Activated CD4-positive, alpha-beta T cell treated with anti-CD3 and anti-CD28 coated beads, Interleukin-2, amount 50 U/mL, for 24 hours (primary cell): ENCODE measurements around the gene JUP.

Experiments used
- DNase-seq, 2 donors: peaks; one replicate each; pipeline ENCODE4 v3.0.0-alpha.2; 2020; ENCODE audit warnings: low read depth in 1 of 2, low spot score in 1 of 2

The JUP gene

DNA sequence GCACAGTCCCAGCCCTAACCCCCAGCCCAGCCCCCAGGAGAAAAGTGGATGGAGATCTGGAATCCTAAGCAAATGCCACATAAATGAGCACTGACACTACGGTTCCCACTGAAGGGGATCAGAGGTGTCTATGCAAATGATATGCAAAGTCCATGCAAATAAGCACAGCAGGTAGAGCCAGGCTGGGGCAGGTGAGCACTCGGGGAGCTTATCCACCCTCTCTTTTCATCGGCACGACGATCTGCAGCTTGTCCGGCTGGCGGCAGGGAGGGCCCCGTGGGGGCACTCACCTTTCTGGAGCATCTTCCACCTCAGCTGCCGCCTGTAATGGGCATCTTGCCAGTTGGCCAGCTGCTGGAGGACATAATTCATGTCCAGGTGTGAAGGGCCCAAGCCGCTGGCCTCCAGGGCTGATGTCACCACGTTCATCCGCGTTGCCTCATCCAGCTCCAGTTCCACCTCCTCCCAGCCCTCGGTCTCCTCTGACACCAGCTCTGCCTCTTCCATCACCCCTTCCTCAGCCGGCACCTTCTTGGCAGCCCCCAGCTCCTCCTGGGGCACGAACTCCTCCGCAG lies 61.9 kb downstream of the JUP start:
- no peak for DNase-seq

DNA sequence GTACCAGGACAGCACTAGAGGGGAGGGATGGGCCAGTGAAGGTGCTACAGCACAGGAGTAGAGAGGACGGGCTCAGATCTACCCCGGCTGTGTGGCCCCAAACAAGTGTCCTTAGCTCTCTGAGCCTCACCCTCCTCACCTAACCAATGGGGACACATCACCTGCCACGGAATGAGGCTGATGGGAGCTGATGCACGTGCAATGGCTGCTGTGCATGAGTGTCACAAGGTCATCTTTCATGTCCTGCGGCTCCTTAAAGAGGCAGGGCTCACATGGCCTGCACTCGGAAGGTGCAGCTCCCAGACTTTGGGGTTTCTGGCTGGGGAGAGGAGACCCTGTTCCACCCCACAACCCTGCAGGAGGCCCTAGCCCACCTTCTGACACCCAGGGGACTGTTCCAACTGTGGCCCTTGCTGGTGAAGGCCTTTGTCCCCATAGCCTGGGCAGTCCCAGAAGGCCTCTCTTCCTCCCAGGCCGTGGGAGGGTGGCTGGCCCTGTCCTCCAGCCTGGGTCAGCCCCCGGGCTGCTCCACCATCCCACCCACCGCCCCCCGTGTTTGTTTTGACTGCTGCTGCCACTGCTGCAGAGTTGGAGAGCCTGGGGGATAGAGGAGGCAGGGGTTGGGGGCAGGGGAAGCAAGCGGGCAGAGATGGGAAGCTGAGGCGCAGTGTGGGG lies 62.6 kb downstream of the JUP start:
- DNase-seq: no peak

DNA sequence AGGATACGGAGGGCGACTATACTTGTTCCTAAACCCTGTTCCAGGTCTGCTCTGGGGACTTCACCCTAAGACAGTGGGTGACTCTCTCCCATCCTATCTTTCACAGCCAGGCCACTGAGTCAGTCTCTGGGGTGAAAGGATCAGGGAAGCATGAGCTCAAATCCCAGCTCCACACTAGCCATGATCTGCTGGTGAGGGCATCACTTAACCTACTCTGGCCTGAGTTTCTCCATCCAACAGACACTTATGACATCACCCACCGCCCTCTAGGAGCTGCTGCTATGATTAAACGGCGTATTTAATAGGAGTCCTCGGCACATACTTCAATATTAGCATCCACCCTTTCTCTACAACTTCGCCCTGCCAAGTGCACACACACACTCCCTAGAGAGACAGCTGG lies 64.3 kb downstream of the JUP start:
- no peak for DNase-seq

DNA sequence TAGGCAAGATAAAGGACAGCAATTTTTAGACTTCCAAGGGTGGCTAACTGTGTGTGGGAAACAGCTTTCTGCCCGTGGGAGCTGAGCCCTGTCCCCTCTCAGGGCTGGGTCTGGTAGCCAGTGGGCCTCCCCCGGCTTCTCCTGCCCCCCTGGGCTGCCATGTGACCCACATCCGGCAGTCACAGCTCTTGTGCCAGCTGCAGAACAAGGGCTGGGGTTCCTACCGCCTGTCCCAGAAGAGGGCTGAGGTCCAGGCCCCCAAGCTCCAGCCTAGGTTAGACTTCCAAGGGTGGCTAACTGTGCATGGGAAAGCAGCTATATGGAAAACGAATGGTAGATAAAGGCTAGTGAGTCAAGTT lies 68.2 kb downstream of the JUP start:
- DNase-seq: no peak

DNA sequence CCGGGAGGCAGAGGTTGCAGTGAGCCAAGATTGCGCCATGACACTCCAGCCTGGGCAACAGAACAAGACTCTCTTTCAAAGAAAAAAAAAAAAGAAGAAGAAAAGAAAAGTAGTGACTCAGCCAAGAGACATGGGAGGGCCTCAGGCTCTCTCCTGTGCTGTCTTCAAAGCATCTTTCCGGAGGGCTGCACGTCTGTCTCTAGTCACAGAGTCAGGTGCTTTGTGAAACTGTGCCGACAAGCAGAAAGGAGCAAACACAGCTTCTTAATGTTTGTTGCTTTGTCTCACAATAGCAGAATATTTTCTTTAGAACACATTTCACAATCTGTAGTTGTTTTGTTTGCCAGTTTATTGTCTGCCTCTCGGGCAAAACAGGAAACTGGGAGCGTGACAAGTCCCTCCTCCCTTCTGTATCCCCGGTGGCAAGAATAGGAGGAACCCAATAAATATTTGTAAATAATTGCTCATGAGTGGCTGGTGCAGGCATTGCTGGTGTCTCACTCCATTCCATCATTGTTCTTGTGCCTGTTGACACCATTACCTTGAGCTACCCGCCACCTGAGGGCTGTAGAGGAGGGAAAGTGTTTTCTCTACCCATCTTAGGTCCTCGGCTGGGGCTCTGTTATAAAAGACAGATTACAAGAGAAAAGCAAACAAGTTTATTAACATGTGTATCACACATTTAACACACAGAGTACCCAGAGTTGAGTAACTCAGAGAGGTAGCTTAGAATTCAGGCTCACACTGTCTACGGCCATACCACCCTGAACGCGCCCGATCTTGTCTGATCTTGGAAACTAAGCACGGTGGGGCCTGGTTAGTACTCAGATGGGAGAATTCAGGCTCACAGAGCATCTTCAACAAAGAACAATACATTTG lies 68.9 kb downstream of the JUP start:
- no peak for DNase-seq

DNA sequence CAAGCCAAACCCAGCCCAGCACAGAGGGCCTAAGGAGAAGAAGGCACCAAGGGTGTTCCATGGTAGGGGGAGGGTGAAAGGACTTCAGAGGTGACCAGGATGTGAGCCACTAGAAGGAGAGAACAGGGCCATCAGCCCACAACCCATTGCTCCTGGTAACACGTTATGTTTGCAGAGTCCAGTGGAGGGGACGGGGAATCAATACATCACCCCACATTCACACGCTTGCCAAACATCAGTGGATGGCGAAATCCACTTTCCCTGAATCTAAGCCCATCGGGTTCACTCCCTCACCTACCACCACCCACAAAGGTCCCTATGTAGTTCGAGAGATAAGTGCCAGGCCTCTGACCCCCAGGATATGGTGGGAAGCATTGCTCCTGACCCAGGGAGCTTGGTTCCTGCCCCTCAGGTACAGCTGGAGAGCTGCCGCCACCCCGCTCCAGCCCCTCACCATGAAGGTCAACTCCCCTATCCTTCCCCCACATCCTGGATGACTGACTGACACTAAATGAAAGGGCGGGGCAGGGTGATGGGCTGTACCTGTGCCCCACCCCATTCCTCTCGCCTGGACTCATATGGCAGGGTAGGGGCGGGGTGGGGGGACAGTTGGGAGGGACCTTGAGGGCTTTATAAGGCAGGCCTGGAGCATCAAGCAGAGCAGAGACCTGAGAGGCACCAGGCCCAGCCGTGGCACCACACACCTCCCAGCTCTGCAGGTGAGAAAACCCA lies 74.7 kb downstream of the JUP start, which contains the start of gene GAST:
GAST (plus strand) TSS at position 663 of the 732 bp plus-strand sequence. CDS start 3,106 bp downstream, outside the sequence.
- DNase-seq: no peak

DNA sequence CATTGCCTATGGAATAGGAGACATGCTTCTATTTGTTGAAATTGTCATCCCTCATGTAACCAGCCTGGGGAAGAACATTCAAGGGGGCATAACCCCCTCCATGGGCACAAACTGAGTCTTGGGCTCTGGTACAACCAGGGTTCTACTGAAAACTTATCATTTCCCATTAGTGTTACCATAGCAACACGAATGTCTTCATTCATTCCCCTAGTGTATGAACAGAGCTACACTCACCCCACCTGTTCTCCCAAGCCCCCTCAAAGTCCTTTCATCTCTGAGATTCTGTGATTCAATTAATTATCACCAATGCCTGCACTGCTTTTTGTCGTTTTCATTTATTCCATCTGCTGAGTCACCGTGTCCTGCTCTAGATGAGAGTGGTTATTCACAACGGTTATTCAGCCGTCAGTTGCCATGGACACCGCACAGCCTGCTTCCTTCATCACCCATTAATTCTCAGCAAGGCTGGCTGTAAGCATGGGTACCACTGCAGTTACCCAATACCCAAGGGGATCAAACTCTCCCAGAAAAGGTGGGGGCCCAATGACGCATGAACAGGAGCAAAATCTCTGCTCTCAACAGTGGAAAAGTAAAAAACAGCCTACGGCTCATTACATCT lies 75.9 kb downstream of the JUP start:
- no peak for DNase-seq

DNA sequence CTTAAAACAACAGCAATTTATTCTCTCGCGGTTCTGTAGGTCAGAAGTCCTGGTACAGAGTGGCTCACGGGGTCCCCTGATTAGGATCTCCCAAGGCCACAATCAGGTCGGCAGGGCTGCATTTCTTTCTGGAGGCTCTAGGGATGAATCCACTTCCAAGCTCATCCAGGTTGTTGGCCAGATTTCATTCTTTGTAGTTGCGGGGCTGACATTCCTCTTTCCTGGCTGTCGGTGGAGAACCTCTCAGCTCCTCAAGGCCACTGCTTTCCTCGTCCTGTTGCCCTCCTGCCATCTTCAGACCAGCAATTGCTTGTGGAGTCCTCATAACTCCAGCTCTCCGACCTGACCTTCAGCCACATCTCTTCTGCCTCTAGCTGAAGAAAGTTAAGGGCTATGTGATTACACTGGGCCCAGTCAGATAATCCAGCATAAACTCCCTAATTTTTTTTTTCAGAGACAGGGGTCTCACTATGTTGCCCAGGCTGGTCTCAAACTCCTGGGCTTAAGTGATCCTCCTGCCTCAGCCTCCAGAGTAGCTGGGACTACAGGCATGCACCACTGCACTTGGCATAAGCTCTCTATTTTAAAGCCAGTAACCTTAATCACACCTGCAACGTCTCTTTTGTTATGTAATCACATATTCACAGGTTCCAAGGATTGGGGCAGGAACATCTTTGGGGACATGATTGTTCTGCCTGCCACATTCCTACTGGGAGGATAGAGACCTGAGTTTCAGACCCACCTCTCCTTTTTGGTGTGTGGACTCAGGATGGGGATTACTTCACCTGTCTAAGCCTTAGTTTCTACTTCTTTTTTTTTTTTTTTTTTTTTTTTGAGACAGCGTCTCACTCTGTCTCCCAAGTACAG lies 78.5 kb downstream of the JUP start:
- DNase-seq: no peak

DNA sequence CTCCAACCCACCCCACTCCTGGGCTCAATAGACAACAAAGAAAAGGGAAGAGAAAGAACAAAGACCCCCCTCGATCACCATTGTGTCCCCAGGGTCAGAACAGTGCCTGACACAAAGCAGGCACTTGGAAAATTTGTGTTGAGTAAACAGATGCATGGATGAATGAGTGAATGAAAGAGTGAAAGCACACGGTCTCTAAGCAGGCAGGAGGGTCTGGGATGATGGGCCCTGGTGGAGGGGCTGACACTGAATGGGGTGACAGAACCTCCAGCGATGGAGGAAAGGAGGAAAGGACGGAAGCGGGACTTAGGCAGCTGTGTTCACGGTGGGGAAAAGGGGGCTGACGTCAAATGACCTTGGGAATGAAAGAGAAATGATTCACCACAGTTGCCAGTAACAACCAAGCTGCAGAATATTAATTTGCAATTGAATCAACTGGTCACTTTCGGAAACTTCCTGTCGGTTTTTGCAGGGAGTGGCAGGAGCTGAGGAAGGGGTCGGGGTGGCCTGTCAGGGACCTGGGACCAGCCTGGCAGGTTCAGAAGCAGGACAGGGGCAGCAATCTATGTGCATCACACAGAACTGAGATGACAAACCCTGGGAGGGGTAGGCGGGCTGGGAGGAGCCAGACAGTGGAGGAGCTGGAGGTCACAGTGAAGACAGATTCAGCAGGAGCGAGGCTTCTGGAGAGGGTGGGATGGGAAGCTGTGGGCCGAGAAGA lies 81.1 kb downstream of the JUP start:
- DNase-seq: no peak
